ENCODE results near the gene TTC7B.

Gene TTC7B

DNA sequence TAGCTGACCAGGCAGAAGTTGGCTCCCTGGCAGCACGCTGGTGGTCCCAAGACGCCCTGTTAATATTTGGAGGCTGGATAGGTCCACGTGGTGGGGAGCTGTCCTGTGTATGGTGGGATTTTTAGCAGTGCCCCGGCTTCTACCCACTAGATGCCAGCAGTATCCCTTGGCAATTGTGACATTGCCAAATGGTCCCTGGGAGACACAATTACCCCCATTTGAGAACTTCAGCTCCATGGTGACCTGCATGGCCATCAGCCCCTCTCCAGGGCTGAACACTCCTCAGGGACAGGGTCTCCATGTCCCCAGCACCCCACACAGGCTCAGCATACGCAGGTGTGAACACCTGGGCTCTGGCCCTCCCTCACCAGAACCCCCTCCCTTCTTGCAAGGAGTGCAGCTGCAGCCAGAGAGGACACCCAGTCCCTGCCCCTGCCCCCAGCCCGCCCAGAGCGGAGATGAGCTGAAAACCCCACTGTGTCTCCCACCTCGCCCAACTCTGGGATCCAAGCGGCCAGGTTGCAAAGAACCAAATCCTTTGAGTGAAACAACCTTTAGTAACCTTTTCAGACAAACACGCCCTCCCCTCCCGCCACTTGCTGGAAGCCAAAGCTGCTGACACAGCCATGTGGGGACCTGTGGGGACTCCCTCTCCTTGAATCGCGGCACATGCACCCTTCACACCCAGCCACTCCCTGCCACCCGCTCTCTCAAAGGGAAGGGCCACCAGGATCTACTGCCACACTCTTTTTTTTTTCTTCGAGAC is 299.0 kb downstream of the TTC7B start:
- TF ChIP-seq, protein P1, sequence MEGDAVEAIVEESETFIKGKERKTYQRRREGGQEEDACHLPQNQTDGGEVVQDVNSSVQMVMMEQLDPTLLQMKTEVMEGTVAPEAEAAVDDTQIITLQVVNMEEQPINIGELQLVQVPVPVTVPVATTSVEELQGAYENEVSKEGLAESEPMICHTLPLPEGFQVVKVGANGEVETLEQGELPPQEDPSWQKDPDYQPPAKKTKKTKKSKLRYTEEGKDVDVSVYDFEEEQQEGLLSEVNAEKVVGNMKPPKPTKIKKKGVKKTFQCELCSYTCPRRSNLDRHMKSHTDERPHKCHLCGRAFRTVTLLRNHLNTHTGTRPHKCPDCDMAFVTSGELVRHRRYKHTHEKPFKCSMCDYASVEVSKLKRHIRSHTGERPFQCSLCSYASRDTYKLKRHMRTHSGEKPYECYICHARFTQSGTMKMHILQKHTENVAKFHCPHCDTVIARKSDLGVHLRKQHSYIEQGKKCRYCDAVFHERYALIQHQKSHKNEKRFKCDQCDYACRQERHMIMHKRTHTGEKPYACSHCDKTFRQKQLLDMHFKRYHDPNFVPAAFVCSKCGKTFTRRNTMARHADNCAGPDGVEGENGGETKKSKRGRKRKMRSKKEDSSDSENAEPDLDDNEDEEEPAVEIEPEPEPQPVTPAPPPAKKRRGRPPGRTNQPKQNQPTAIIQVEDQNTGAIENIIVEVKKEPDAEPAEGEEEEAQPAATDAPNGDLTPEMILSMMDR (IDR thresholded peaks at IDR 0.05) = no peak

DNA sequence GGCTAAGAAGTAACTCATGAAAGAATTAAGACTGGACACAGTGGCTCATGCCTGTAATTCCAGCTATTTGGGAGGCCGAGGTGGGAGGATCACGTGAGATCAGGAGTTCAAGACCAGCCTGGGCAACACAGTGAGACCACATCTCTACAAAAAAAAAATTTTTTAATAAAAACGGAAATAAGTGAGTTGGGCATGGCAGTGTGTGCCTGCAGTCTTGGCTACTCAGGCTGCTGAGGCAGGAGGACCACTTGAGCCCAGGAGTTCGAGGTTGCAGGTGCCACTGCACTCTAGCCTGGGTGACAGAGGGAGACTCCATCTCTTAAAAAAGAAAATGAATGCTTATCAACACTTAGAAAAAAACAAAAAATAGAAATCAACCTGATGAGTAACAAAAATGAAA is 301.7 kb downstream of the TTC7B start:
- TF ChIP-seq, protein P1 (IDR thresholded peaks at IDR 0.05) = no peak

DNA sequence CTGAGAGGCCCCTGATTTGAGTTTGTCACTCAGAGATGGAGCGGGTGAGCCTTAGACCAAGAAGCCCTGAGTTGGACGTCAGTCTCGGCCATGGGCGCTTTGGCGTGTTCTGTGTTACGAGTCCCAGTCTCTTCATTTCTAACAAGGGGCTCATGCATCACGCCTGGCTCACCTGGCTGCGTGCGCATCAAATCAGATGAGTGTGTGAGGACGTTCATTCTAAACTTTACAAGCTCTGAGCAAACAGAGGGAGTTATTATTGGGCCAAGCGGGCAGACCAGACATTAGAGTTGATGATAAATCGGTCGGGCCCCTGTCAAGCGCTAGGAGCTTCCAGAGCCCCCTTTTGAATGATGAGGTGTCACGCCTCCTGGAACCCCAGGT is 302.2 kb downstream of the TTC7B start:
- TF ChIP-seq, protein P1 (IDR thresholded peaks at IDR 0.05) = no peak

DNA sequence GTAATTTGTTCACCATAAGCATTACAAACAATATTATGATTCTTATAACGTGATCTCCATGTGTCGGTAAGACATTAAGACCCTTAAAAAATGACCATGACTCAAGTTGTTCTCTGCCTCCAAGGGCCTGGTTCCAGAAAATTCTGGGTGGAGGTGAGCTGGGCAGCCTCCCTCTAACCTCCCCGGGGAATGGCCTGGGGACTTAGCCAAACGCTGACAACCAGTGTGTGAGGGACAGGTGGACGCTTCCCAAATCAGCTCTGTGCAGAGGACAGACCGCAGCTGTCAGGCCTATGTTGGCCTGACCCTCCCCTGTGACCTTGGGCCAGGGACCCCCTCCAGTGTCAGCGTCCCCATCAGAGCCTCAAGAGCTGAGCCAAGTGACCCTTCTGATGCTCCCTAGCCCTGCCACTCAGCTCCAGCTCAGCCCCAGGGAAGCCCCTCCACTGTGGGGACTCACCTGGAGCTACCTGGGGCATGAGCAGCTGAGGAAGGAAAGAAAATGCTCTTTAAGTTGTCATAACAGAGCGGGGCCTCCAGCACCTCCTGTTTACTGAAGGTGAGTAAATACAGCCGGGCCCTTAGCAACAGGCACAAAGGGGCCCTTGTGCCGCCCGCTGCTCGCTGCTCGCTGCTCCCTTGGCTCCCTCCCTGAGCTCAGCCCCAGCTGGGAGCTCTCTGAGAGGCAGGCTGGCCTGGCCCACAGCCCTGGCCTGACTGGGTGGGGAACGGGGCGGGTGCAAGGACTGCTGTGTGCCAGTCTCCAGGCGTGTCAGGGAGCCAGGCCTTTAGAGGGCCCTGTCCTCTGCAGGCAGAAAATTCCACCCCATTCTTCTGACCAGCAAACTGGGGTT is 302.8 kb downstream of the TTC7B start:
- TF ChIP-seq, protein P1 (IDR thresholded peaks at IDR 0.05) = no peak

DNA sequence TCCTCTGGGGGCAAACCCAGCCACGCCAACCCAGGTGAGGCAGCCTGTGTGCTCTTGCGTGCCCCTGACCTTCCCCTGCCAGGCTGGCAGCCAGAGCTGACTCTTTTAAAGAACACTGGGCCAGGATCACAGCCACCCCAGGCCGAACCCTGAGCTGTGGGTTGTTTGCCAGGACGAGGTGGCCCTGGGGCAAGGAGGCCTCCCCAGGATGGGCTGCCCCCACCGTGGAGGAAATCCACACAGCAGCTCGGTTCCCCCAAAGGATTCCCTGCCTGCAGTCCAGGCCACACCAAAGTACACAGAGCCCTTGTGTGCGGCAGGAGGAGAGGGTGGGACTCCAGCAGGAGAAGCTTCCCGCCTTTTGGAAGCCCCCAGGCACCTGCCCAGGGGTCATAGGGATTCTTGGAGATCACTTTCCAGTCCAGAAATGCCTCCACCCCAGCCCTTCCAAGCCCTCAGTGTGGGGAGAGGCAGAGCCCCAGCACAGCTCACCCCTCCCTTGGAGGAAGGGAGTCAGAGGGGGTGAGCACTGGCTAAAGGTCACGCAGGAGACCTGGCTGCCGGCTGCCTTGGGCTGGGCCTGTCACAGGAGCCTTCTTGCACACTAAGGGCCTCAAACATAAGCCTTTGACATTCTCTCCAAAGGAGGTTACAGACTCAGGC is 303.8 kb downstream of the TTC7B start:
- TF ChIP-seq, protein P1 (IDR thresholded peaks at IDR 0.05) = no peak

DNA sequence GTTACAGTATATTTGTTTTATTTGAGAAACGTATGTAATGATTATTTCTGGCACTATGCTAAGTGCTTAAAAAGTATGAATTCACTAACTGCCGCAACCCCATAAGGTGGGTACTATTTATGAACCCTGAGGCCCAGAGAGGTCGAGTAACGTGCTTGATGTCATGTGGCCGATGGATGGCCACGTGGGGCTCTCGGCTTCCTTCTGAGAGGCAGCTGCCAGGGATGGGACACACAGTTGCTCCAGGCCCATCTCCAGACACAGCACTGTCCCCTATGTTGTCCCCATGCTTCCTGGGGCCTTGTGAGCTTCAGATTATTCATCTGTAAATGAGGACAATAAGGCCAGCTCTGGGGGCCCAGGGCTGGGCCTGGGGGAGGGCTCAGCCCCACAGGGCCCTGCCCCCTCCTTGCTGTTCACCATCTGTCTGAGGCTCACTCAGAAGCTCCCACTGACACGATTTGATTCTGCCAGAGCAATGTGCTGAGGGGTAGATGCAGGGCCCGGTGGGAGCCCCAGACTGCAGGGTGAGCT is 304.4 kb downstream of the TTC7B start:
- TF ChIP-seq, protein P1 (IDR thresholded peaks at IDR 0.05) = no peak

DNA sequence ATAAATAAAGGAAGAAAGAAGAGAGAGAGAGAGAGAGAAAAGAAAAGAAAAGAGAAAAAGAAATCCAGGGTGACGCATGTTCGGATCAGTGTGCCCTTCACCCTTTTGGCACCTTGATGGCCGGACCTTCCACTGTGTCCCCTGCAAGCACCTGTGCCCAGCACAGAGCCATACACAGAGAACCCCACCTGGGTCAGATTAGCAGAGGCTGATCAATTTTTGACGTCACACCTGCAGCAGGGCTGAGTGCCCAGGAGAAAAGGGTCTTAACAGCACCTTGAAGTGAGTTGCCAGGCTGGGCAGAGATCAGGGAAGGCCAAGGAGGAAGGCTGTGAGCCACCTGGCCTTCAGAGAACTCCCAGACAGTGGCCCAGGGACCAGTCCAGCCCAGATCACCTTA is 305.0 kb downstream of the TTC7B start:
- TF ChIP-seq, protein P1 (IDR thresholded peaks at IDR 0.05) = no peak

Measured in LNCAP (cell line).